Measurements from ENCODE around the gene MED19.
"Not testable (repeated sequence)": the region's sequence is repeated elsewhere in the genome, so short reads cannot be mapped to it uniquely, and the experiment has no call there.

Gene MED19

GRCh38 chr11:57704932-57705331 lies 7.1 kb downstream of the MED19 start:
- no peak for DNase-seq (ENCODE audit: low read depth)

GRCh38 chr11:57703341-57703740 lies 8.7 kb downstream of the MED19 start:
- DNase-seq (ENCODE audit: low read depth): no peak

- DNase-seq (ENCODE audit: low read depth): no peak
These were observed 11.6 kb downstream of the MED19 start for GRCh38 chr11:57700425-57700824.

GRCh38 chr11:57699813-57700212 lies 12.2 kb downstream of the MED19 start:
- DNase-seq (ENCODE audit: low read depth): no peak

GRCh38 chr11:57698843-57699365 lies 13.1 kb downstream of the MED19 start:
- no peak for DNase-seq (ENCODE audit: low read depth)

GRCh38 chr11:57690474-57690873 lies 21.5 kb downstream of the MED19 start:
- DNase-seq (ENCODE audit: low read depth): not testable (repeated sequence)

- no peak for DNase-seq (ENCODE audit: low read depth)
These were observed 30.8 kb downstream of the MED19 start for GRCh38 chr11:57681168-57681567.

- DNase-seq (ENCODE audit: low read depth): no peak
These were observed 31.5 kb downstream of the MED19 start for GRCh38 chr11:57680552-57680874.

GRCh38 chr11:57679396-57679795 lies 32.6 kb downstream of the MED19 start:
- DNase-seq (ENCODE audit: low read depth): no peak

- DNase-seq (ENCODE audit: low read depth): no peak
These were observed 36.7 kb downstream of the MED19 start for GRCh38 chr11:57675176-57675941.

- DNase-seq (ENCODE audit: low read depth): no peak
These were observed 37.8 kb downstream of the MED19 start for GRCh38 chr11:57674251-57674650.

GRCh38 chr11:57668434-57668782 lies 43.6 kb downstream of the MED19 start:
- DNase-seq (ENCODE audit: low read depth): no peak

GRCh38 chr11:57667736-57668433 lies 44.1 kb downstream of the MED19 start, which contains the start of gene ZDHHC5:
Gene ZDHHC5 (plus strand): TSS chr11:57668114. CDS start chr11:57673091, 4,977 bp downstream.
- peak; percentile 99 for DNase-seq (ENCODE audit: low read depth)

- DNase-seq (ENCODE audit: low read depth): peak; percentile 99
These were observed 44.8 kb downstream of the MED19 start for GRCh38 chr11:57667117-57667735.

- no peak for DNase-seq (ENCODE audit: low read depth)
These were observed 48.0 kb downstream of the MED19 start for GRCh38 chr11:57663975-57664374.

- no peak for DNase-seq (ENCODE audit: low read depth)
These were observed 49.1 kb downstream of the MED19 start for GRCh38 chr11:57662893-57663292.

GRCh38 chr11:57659669-57660068 lies 52.3 kb downstream of the MED19 start:
- DNase-seq (ENCODE audit: low read depth): no peak

- DNase-seq (ENCODE audit: low read depth): no peak
These were observed 54.0 kb downstream of the MED19 start for GRCh38 chr11:57658023-57658361.

GRCh38 chr11:57657194-57658022 lies 54.6 kb downstream of the MED19 start, which contains the start of gene CLP1:
Gene CLP1 (plus strand): TSS chr11:57657762. CDS start chr11:57659477, 1,715 bp downstream.
- peak; percentile 94 for DNase-seq (ENCODE audit: low read depth)

- no peak for DNase-seq (ENCODE audit: low read depth)
These were observed 55.2 kb downstream of the MED19 start for GRCh38 chr11:57656885-57657193.

All from fibroblast of the conjunctiva (primary cell).